Camera-type eye (tissue), 1 donor: ENCODE measurements around the gene G3BP1. TPM values are rescaled to one million over a fixed set of nuclear protein-coding genes. Genes with fewer than 3 reads are reported as not detected.

ENCODE experiments used
- total RNA-seq: library from RNA; depleted of rRNA; stranded (reverse); fragments of >200 nt; gene quantifications from one replicate; pipeline ENCODE4 v1.2.3, GENCODE V29; 2014

The G3BP1 gene
- 137 TPM for total RNA-seq

DNA sequence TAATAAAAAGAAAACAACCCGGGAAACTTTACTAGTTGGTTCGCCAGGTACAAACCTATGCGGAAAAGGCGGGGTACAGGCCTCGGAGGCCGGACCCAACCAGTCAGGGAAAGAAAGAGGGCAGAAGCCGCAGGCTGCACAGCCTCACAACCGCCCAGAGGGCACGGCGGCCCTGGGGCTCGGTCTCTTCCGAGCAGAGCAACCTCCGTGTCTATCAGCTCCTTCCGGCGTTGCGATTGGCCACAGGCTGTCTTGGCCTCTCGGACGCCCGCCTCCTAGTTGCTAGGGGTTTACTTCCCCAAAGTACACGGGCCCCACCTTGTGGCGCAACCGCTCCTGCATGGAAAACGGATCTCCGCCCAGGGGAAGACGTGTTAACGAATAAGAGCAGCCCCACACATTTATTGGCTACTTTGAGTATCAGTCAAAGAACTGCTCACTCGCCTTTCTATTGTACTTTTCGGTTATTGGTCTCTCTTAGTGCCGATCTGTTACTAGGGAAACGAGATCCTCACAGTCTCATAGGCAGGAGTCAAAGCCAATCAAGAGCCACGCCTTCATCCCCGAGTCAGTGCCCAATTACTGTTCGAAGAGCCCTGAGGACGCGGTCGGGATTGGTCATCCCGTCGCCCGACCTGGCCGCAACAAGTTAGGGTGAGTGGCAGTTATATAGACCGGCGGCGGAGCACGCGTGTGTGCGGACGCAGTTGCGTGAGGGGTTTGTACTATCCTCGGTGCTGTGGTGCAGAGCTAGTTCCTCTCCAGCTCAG, at the start of gene G3BP1:
Gene G3BP1, plus strand, starts transcription at position 696 of the 770 bp plus-strand sequence. CDS start 14,667 bp downstream, outside the sequence.

DNA sequence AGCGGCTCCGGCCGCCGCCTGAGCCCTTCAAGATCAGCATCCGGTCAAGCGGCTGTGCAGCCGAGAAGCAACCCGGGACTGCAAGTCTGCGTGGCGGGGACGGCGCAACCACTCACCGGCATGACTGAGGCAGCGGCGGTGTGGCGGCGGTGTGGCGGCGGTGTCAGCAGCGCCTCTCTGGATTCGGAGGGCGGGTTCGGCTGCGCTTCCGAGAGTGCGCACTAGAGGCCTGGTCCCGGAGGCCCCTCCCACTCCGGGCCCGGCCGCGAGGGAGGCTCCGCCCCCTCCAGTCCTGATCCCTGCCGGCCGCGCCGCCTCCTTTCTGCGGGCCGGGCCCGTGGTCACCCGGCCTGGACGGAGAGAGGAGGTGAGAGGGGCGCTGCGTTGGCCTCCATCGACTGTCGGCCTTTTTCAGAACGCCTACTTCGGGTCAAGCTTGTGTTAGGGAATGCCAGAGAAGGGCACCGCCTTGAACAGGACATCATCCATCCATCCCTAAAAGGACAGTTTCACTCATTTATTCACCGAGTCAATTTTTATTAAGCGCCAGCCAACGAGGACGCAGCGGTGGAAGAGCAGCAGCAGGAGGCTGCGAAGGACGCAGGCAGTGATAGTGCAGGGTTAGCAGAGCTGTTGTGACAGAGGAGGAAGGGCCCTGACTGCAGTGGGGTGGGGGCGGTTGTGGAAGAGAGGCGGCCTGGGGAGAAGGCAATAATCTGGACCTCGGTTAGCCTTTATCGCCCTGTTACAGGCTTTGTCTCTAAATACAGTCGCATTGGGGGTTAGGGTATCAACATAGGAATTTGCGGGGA, 13.1 kb upstream of the G3BP1 start, which contains the start of gene ATOX1:
Gene ATOX1, minus strand, starts transcription at position 202 of the 812 bp plus-strand sequence. Its CDS starts 80 bp downstream, at position 122.

Other genes with a start within 250 kb of the G3BP1 start
- gene FAT2, start 180.6 kb upstream of the G3BP1 start, total RNA-seq, result 3.8 TPM
- 2,277 TPM for gene SPARC, start 85.0 kb upstream of the G3BP1 start, total RNA-seq
- 49.0 TPM for gene ATOX1, start 13.3 kb upstream of the G3BP1 start, total RNA-seq
- gene GLRA1, start 152.9 kb downstream of the G3BP1 start, total RNA-seq, result 1.4 TPM